Left lung (tissue), 10 donors: ENCODE results near the gene WDR46. TPM values are rescaled to one million over a fixed set of nuclear protein-coding genes. Genes with fewer than 3 reads are reported as not detected.

ENCODE experiments used
- ATAC-seq: fragments of 200-7000 bp; cut with Tn5 transposase; one replicate; pipeline ENCODE4 v1.9.1; 2020; ENCODE audit warnings: moderate library complexity
- DNase-seq, 4 donors: peaks; one replicate each; pipeline ENCODE4 v3.0.0-alpha.2; 2013 to 2020
- H3K27ac ChIP-seq, 2 donors: fragments of 200-600 bp; sonication (generic) in 1 of 2; one replicate each; pipeline versions ENCODE4 v1.5.0 to v1.8.0; 2020 to 2021
- H3K27me3 ChIP-seq, 2 donors: fragments of 200-600 bp; sonication (generic) in 1 of 2; one replicate each; pipeline versions ENCODE4 v1.5.0 to v1.8.0; 2020 to 2021
- H3K36me3 ChIP-seq, 2 donors: fragments of 200-600 bp; sonication (generic) in 1 of 2; one replicate each; pipeline versions ENCODE4 v1.5.0 to v1.8.0; 2020 to 2021
- H3K4me1 ChIP-seq, 2 donors: fragments of 200-600 bp; one replicate each; pipeline ENCODE4 v1.8.0; 2021
- H3K4me3 ChIP-seq, 2 donors: fragments of 200-600 bp; sonication (generic) in 1 of 2; one replicate each; pipeline versions ENCODE4 v1.5.0 to v1.8.0; 2020 to 2021; ENCODE audit warnings: mild to moderate bottlenecking in 1 of 2
- H3K9me3 ChIP-seq, 2 donors: fragments of 200-600 bp; sonication (generic) in 1 of 2; one replicate each; pipeline versions ENCODE4 v1.5.0 to v1.8.0; 2020 to 2021
- CTCF ChIP-seq, 2 donors: fragments of 200-600 bp; sonication (generic) in 1 of 2; IDR thresholded peaks; one replicate each; pipeline versions ENCODE4 v1.5.0 to v1.8.0; 2021; ENCODE audit warnings: antibody characterized with exemption in 2 of 2
- intact Hi-C, 2 donors: fragments of 100-400 bp; cut with DNase I; formaldehyde crosslinking; loops; one replicate each; pipeline versions ENCODE4 v1.11.2 to v1.14.2; 2022
- polyA plus RNA-seq, 6 donors: library from polyadenylated mRNA; unstranded; fragments of 120-200 nt; gene quantifications; one replicate each; pipeline ENCODE4 v1.2.1, GENCODE V29; 2013; ENCODE audit not compliant: insufficient read length in 6 of 6
- total RNA-seq, 2 donors: library from RNA; stranded (reverse); fragmentation: NEBNext Ultra II Directional; extraction: Animal tissue kit (Norgen Biotek cat#: 25700); gene quantifications; one replicate each; pipeline ENCODE4 v1.2.1, GENCODE V29; 2021
- donor health status: DM: no; HTN: yes; CAD: no.
- donor health status: DM: no; HTN: no; CAD: no.

WDR46 gene
- total and polyA plus RNA-seq, 8 donors = 26.6 to 89.8 (median 64.2) TPM

- no peaks in the 10 kb centered on the region for H3K27me3 ChIP-seq
- intact Hi-C loops = loop anchor here in 1 of 2 donors (10.0 kb wide), 1 partner anchor 97 kb away; the partner anchor contains the start of genes CUTA and PHF1
- DNase-seq (peak; percentile 98), ATAC-seq (peak; percentile 75)
- H3K27ac ChIP-seq = peak within 1 kb of the TSS; percentile 85 to 86
- H3K4me3 ChIP-seq = peak within 1 kb of the TSS; percentile 53 to 68
- H3K36me3 ChIP-seq = peaks cover 0 to 39% of the 10 kb centered on the region in 2 donors
- H3K4me1 ChIP-seq = peaks cover 32 to 73% of the 10 kb centered on the region in 2 donors
- H3K9me3 ChIP-seq = no peaks in the 10 kb centered on the region
- TF ChIP-seq CTCF (IDR thresholded peaks at IDR 0.05) = no peak
Observed at GRCh38 chr6:33317669-33318425, 28.8 kb upstream of the WDR46 start, which contains the start of gene ZBTB22. TSS of gene ZBTB22 (minus strand) at chr6:33317744. CDS start at chr6:33316916, 828 bp downstream.

- intact Hi-C loops = loop anchor here in 1 of 2 donors (10.0 kb wide), 1 partner anchor 97 kb away; the partner anchor contains the start of genes CUTA and PHF1
- Histone ChIP-seq H3K9me3 (no peaks in the 10 kb centered on the region), H3K27ac (peak overlapping the region; percentile 85 to 86), H3K36me3 (peaks cover 0 to 39% of the 10 kb centered on the region in 2 donors), H3K4me1 (peaks cover 32 to 73% of the 10 kb centered on the region in 2 donors), H3K4me3 (peak overlapping the region; percentile 53 to 68), H3K27me3 (no peaks in the 10 kb centered on the region)
- ATAC-seq (peak; percentile 0), DNase-seq (peak in 2 of 4 donors; percentile 20 to 66)
- no peak for TF ChIP-seq CTCF (IDR thresholded peaks at IDR 0.05)
Observed at GRCh38 chr6:33317419-33317668, 28.3 kb upstream of the WDR46 start.

GRCh38 chr6:33316603-33317418, 27.8 kb upstream of the WDR46 start:
- Histone ChIP-seq H3K4me1 (peaks cover 31 to 73% of the 10 kb centered on the region in 2 donors), H3K9me3 (no peaks in the 10 kb centered on the region), H3K36me3 (peaks cover 0 to 39% of the 10 kb centered on the region in 2 donors), H3K27ac (peak overlapping the region; percentile 85 to 86), H3K4me3 (peak overlapping the region; percentile 53 to 68), H3K27me3 (no peaks in the 10 kb centered on the region)
- intact Hi-C loops = loop anchor here in 1 of 2 donors (10.0 kb wide), 1 partner anchor 98 kb away; the partner anchor contains the start of genes CUTA and PHF1
- ATAC-seq = no peak
- no peak for TF ChIP-seq CTCF (IDR thresholded peaks at IDR 0.05)
- peak in 1 of 4 donors; percentile 81 for DNase-seq

- DNase-seq = no peak
- intact Hi-C loops = loop anchor here in 1 of 2 donors (10.0 kb wide), 1 partner anchor 99 kb away; the partner anchor contains the start of genes CUTA and PHF1
- peak overlapping the region in 1 of 2 donors; percentile 100 for H3K27ac ChIP-seq
- H3K27me3 ChIP-seq = no peaks in the 10 kb centered on the region
- no peak for TF ChIP-seq CTCF (IDR thresholded peaks at IDR 0.05)
- peaks cover 0 to 41% of the 10 kb centered on the region in 2 donors for H3K36me3 ChIP-seq
- peaks cover 25 to 73% of the 10 kb centered on the region in 2 donors for H3K4me1 ChIP-seq
- H3K4me3 ChIP-seq = no peak overlapping the region
- H3K9me3 ChIP-seq = no peaks in the 10 kb centered on the region
- ATAC-seq = no peak
Observed at GRCh38 chr6:33315793-33316602, 27.0 kb upstream of the WDR46 start.
